CMK (cell line): ENCODE measurements around the gene OR2B6.

ENCODE experiments used
- DNase-seq: peaks from one replicate; pipeline ENCODE4 v3.0.0-alpha.2; 2010; ENCODE audit warnings: low read depth

OR2B6 gene

GRCh38 chr6:28000351-28001045 is 43.5 kb downstream of the OR2B6 start:
- DNase-seq: no peak

- no peak for DNase-seq
Observed at GRCh38 chr6:28001351-28001750, 44.3 kb downstream of the OR2B6 start.

GRCh38 chr6:28001751-28002150 is 44.7 kb downstream of the OR2B6 start:
- DNase-seq: no peak

GRCh38 chr6:28002161-28002560 is 45.1 kb downstream of the OR2B6 start:
- no peak for DNase-seq

GRCh38 chr6:28003059-28003458 is 46.0 kb downstream of the OR2B6 start:
- DNase-seq: no peak

- DNase-seq: no peak
Observed at GRCh38 chr6:28003661-28004060, 46.6 kb downstream of the OR2B6 start.

GRCh38 chr6:28004350-28005151 is 47.5 kb downstream of the OR2B6 start:
- DNase-seq: no peak

- no peak for DNase-seq
Observed at GRCh38 chr6:28005152-28005890, 48.3 kb downstream of the OR2B6 start.

GRCh38 chr6:28005975-28006374 is 48.9 kb downstream of the OR2B6 start:
- DNase-seq: no peak
